Erythroblast (primary cell): ENCODE data around the gene SOCS2.

Source experiments
- DNase-seq, 2 experiments: peaks; one replicate each; lab custom pipeline; 2025; lab: John Stamatoyannopoulos, UW
- GATA1 ChIP-seq: IDR thresholded peaks from 2 replicates; pipeline ENCODE4 v1.6.1; 2011; ENCODE audit warnings: low read depth, mild to moderate bottlenecking, control low read depth, low read length, moderate library complexity
- POLR2A ChIP-seq: IDR thresholded peaks from 2 replicates; pipeline ENCODE4 v1.6.1; 2011; ENCODE audit warnings: mild to moderate bottlenecking, low read length

Gene SOCS2

DNA sequence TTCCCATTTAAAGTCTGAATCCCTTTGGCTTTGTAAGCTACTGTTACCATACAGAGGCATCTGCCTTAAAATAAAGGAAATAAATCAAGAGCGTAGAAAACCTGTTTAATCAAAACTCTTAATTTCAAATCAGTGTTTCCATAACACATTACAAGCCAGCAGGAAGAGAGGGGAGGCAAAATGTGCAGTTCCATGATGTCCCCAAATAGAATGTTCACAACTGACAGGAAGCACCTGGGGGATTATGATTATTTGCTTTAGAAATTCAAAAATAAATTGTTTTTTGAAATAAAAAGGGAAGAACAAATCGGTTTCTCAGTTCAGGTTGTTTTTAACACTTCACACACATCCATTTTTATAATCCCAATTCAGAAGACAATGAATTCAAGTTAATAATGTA, 21.4 kb downstream of the SOCS2 start:
- DNase-seq: no peak
- no peak for TF ChIP-seq GATA1
- TF ChIP-seq POLR2A: no peak

DNA sequence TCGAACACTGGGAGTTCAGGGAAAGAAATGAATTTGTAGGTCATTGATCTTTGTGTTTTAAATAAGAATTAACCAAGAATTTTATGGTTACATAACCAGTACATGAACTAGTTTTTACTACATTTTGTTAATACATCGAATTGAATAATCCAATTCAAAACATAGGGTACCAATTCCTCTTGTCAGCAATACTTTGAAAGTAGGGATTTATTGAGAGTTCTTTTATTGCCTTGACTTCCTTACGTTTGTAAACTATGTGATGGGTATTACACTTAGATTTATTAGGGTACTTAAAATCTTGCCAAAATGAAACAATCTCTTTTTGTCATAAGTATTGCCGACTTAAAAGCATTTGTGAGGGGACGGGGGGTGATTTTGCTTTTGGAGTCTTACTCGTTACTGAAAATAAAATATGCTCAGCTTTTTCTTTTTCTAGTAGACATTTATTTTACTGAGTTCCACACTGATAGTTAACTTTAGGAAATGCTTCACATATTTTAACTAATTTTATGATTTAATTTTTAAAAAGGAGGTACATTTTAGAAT, 22.4 kb downstream of the SOCS2 start:
- no peak for TF ChIP-seq GATA1
- TF ChIP-seq POLR2A: no peak
- DNase-seq: no peak

DNA sequence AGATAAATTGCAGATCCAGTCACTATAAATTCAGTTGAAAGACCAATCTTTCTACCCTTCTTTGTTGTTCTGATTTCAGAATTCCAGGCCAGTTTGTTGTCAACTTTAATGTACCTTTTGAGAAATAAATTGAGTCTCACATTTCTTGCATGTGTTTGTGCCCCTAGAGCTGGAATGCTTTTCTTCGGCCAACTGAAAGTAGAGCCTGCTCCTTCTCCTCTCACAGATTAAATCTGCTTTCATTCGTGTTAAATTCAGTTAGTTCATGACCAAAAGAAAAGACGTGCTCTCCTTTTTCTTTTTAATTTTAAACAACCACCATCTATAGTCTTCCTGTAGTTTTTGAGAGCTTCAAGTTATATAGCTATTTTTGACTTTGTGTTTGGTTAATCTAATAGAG, 22.9 kb downstream of the SOCS2 start:
- no peak for DNase-seq
- TF ChIP-seq POLR2A (no peak), GATA1 (no peak)

DNA sequence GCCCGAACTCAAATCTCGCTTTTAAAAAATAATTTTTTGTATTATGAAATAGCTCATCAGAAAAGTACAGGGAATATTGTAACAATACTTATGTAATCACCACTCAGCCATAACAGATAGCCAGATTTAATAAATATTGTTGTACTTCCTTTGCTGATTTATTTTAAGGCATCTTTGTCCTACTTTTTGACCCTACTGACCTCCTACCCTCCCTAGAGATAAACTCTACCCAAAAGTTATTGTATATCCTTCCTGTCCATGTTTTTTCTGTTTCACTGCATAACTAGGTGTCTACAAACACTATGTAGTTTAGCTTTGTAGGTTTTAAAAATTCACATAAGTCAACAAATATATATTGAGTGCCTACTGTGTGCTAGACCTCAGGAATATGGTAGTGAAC, 25.1 kb downstream of the SOCS2 start:
- no peak for DNase-seq
- TF ChIP-seq POLR2A (no peak), GATA1 (no peak)

DNA sequence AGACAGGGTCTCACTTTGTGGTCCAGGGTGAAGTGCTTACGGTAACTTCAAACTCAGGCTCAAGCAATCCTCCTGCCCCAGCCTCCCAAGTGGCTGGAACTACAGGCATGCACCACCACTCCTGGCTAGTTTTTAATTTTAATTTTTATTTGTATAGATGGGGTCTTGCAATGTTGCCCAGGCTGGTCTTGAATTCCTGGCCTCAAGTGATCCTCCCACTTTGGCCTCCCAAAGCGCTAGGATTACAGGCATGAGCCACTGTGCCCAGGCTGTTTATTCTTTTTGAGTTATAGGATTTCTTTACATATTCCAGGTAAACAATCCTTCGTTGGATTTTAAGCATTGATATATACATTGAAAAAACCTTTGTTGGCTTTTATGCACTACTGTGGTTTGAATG, 26.7 kb downstream of the SOCS2 start:
- TF ChIP-seq GATA1 (no peak), POLR2A (no peak)
- no peak for DNase-seq

DNA sequence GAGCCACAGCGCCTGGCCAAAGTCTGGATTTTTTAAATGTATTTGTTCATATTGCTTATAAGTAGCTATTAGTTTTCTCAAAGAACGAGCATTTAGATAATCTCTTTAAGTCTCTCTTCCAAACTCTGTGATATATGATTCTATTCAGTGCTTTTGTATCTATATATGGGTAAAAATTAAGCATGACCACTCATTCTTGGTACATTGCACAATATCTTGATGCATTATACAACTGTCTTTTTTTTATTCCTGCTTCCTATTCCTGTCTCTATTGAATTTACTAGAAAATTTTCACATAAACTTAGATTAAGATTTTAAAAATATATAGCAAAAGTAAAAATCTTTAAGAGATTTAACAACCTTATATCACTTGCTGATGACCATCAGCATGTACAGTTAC, 29.1 kb downstream of the SOCS2 start:
- no peak for DNase-seq
- TF ChIP-seq GATA1 (no peak), POLR2A (no peak)

DNA sequence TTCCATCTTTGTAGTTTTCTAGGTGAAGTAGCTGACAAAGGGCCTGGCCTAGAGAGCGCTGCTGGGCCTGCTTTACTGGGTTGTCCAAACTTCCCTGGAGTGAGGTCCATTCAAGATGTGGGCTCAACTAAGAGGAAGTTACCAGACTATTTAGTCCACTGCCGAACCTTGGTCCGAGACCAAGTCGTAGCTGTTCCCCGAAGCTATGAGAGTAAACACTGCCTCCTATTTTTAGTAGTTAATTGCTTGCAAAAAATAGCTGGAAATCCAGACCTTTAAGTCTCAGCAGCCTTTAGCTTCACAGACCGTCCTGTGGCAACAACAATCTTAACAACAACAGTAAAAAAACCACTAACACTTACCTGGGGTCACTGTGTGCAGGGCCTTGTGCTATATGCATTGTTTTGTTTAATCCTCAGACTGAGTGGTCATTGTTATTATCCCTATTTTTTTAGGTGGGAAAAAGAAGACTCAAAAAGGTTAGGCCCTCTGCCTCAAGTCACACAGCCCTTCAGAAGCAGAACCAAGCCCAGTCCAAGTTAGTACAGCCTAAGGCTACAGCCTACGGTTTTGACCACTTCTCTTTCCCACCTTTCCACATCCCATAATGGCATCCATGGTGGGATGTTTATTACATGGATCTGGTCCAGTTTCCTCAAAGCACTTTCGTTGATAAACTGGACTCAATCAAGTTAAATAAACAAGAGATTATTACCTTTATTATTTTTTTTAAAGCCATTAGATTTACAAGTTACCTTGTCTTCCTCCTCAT, 30.6 kb downstream of the SOCS2 start:
- TF ChIP-seq GATA1 (no peak), POLR2A (no peak)
- no peak for DNase-seq

DNA sequence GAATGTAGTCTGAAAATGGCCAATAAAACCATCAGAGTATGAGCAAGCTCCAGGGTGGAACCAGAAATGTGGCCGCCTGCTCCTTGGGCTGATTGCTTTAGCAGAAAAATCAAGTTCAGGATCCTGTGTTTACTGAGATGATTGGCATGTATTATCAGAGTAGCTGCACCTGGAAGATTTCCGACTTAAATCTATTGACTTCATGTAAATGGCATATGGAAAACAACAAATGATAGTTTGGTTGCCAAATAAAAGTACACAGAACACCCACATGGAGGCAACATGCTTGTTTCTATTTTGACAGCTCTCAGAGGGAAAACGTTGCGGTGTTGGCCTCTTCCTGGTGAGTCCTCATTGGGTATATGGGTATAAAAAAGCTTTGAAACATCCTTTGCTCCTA, 31.3 kb downstream of the SOCS2 start:
- DNase-seq: peak in 1 of 2 experiments; percentile 13
- TF ChIP-seq GATA1: no peak
- TF ChIP-seq POLR2A: no peak

DNA sequence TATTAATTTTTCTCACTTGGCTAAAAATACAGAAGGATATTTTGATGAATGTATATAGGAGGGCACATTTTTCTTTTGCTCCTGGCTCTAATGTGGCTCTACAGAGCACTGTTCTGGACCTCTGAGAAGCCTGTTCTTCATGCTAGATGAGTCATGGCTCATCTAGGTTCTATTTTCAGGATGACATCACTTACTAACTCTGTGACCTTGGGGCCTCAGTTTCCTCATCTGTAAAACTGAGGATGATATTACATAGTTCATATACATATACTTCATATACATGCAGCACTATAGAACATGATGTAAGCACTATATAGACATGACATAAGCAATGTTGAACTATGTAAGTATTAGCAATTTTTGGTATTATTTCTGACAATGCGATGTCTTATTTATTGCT, 35.8 kb downstream of the SOCS2 start:
- no peak for TF ChIP-seq GATA1
- no peak for TF ChIP-seq POLR2A
- DNase-seq: no peak

DNA sequence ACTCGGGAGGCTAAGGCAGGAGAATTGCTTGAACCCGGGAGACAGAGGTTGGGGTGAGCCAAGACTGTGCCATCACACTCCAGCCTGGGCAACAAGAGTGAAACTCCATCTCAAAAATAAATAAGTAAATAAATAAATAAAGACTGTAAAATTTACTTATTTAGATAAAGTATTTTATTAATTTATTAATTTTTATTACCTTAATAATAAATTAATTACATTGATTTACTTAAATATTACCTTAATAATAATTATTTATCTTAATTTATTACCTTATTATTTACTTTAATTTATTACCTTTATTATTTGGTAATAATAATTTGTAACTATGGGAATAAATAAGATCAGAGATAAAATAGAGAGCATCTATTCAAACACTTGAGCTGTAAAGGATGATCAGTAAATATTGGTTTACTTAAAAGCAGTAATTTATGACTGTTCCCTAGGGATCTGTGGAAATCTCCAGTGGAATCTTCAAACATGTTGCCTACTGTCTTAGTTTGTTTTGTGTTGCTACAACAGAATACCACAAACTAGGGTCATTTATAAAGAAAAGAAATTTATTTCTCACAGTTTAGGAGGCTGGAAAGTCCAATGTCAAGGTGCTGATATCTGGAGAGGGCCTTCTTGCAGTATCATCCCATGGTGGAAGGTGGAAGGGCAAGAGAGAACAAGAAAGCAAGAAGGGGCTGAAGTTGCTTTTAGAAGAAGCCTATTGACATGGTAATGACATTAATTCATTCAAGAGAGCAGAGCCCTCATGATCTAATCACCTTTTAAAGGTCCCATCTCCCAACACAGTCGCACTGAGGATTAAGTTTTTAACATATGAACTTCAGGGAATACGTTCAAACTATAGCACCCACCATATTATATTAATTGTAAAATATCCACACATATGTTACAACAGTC, 37.1 kb downstream of the SOCS2 start:
- TF ChIP-seq POLR2A (no peak), GATA1 (no peak)
- DNase-seq: no peak

DNA sequence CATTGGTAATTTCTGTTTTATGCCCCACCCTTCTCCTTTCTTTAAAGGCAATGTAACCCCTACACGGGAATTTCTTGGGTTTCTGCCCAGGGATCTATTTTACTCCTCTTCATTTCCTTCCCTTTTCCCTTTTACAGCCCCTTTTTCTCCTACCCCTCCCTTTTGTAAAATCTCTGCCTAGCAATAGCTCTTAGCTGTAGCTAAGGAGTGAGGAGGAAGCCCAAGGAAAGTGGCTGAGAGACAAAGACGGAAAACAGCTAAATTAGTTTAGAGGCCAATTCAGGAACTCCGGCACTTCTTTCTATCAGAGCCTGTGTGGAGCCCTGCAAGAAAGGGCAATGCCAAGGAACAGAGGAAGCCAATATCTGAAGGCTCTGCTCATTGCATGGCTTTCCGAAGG, 40.3 kb downstream of the SOCS2 start:
- no peak for DNase-seq
- TF ChIP-seq GATA1 (no peak), POLR2A (no peak)

DNA sequence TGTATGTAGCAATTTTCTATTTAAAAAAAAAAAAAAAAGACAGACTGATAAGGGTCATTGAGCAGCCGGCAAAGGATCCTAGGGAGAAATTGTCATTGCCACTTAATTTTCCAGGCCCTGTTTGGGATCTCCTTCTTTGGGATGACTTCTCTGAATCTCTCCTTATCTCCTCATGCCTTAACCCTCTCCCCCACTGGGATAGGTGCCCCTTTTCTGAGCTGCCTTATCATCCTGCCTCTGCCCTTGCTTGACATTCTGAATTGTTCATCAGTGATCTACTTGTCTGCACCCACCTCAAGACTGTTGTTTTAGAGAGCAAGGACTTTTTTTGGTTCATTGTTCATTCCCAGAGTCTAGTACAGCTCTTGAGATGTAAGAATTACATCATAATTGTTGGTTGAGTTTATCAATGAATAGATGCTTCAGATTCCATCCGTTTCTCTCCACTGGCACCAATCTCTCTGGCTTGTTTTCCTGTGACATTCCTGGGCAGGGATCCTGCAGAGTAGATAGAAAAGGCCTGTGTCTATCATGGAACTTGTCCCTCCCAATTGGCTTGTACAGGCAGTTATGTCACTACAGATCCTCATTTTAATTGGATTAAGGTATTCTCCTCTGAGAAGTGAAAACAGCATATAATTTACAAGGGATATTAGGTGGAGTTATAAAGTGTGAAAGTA, 42.6 kb downstream of the SOCS2 start:
- no peak for DNase-seq
- TF ChIP-seq GATA1 (no peak), POLR2A (no peak)

DNA sequence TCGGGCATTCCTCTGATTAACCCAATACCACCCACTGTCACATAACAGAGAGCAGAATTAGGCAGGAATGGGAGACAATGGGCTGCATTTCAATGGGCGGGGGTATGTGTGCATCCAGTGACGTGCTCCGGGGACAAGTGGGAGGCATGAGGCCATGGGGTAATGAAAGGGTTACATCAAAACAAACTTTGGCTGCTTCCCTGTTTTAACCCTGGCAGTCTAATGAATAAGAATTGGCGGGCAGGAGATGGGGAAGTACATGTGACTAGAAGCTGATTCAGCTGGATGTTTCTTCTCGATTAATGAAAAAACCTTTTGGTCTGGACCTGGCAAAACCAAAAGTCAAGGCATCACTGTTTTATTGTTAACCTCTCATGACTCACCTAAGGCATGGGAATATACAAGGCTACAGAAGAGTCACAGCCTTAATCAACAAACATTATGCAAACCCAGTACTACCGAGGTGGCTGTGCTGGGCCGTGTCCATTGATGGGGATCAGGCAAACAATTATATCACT, 44.2 kb downstream of the SOCS2 start:
- DNase-seq: no peak
- TF ChIP-seq POLR2A: no peak
- no peak for TF ChIP-seq GATA1
